Measurements from ENCODE around the gene KANSL1.

- TF ChIP-seq, protein P1, sequence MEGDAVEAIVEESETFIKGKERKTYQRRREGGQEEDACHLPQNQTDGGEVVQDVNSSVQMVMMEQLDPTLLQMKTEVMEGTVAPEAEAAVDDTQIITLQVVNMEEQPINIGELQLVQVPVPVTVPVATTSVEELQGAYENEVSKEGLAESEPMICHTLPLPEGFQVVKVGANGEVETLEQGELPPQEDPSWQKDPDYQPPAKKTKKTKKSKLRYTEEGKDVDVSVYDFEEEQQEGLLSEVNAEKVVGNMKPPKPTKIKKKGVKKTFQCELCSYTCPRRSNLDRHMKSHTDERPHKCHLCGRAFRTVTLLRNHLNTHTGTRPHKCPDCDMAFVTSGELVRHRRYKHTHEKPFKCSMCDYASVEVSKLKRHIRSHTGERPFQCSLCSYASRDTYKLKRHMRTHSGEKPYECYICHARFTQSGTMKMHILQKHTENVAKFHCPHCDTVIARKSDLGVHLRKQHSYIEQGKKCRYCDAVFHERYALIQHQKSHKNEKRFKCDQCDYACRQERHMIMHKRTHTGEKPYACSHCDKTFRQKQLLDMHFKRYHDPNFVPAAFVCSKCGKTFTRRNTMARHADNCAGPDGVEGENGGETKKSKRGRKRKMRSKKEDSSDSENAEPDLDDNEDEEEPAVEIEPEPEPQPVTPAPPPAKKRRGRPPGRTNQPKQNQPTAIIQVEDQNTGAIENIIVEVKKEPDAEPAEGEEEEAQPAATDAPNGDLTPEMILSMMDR (IDR thresholded peaks at IDR 0.05): no peak
- no peak for TF ChIP-seq POLR2A (IDR thresholded peaks at IDR 0.05)
These were observed 16.3 kb downstream of the KANSL1 start for GRCh38 chr17:46176975-46177374.
